ENCODE results near the gene ANXA3.

GRCh38 chr4:78653655-78654054 is 102.1 kb downstream of the ANXA3 start:
- TF ChIP-seq CTCF (IDR thresholded peaks at IDR 0.05; ENCODE audit: extremely low read depth in 1 of 2, insufficient read depth in 1 of 2, low read depth in 1 of 2, low read length in 2 of 2) (no peak), EZH2 (IDR thresholded peaks at IDR 0.05; ENCODE audit: borderline replicate concordance, low read depth, low read length, severe bottlenecking) (no peak), POLR2A (IDR thresholded peaks at IDR 0.05; ENCODE audit: low read depth, low read length) (no peak), POLR2AphosphoS5 (IDR thresholded peaks at IDR 0.05; ENCODE audit: insufficient read depth, low read depth, low read length) (no peak), MAX (IDR thresholded peaks at IDR 0.05; ENCODE audit: insufficient read depth, insufficient read length) (no peak), MYC (IDR thresholded peaks at IDR 0.05; ENCODE audit: low read depth, low read length) (no peak), GATA2 (IDR thresholded peaks at IDR 0.05; ENCODE audit: insufficient read depth, insufficient read length, low read depth, low read length) (no peak), JUN (IDR thresholded peaks at IDR 0.05; ENCODE audit: borderline replicate concordance, insufficient read depth, insufficient read length, low read depth) (no peak)
